Adrenal gland (tissue), 12 donors: Measurements from ENCODE around the gene ABLIM1. TPM values are rescaled to one million over a fixed set of nuclear protein-coding genes. Genes with fewer than 3 reads are reported as not detected.

Experiments used
- DNase-seq, 7 donors: peaks; one replicate each; pipeline ENCODE4 v3.0.0-alpha.2; 2019 to 2020
- H3K27ac ChIP-seq, 5 donors: fragments of 200-600 bp; sonication (generic) in 4 of 5; 1 replicate in 3 of 5; 2 replicates in 2 of 5; pipeline versions ENCODE4 v1.5.1 to v1.8.0; 2016 to 2020; ENCODE audit warnings: mild to moderate bottlenecking in 1 of 5
- H3K27me3 ChIP-seq: fragments of 200-600 bp; 2 replicates; pipeline ENCODE4 v1.8.0; 2021
- H3K36me3 ChIP-seq, 2 donors: fragments of 200-600 bp; replicated peaks in 1 of 2; 1 replicate in 1 of 2; 2 replicates in 1 of 2; pipeline versions ENCODE4 v1.5.1 to v1.8.0; 2018 to 2022
- H3K4me1 ChIP-seq, 2 donors: fragments of 200-600 bp; replicated peaks in 1 of 2; 1 replicate in 1 of 2; 2 replicates in 1 of 2; pipeline versions ENCODE4 v1.5.1 to v1.8.0; 2018 to 2021
- H3K4me3 ChIP-seq, 4 donors: fragments of 200-600 bp; sonication (generic) in 3 of 4; one replicate each; pipeline ENCODE4 v1.5.1; 2016 to 2018
- H3K9me3 ChIP-seq, 3 donors: fragments of 200-600 bp; sonication (generic) in 1 of 3; replicated peaks in 1 of 3; 1 replicate in 2 of 3; 2 replicates in 1 of 3; pipeline versions ENCODE4 v1.5.1 to v1.8.0; 2016 to 2021
- POLR2A ChIP-seq, 2 donors: fragments of 450-650 bp; IDR thresholded peaks; one replicate each; pipeline ENCODE4 v1.6.1; 2017; ENCODE audit warnings: antibody characterized with exemption in 2 of 2, mild to moderate bottlenecking in 2 of 2, moderate library complexity in 1 of 2
- WGBS, 4 donors: extraction: QIAGEN DNeasy Blood & Tissue Kit in 2 of 4; methylation state at CpG; one replicate each; pipeline versions ENCODE4 v1.1.5 to v1.1.7; 2013 to 2017; 5-methylcytosine and 5-hydroxymethylcytosine counted together
- intact Hi-C, 2 donors: fragments of 100-400 bp; cut with DNase I; formaldehyde crosslinking; loops; one replicate each; pipeline versions ENCODE4 v1.14.1 to v1.15.0; 2022 to 2023
- polyA plus RNA-seq, 3 donors: library from polyadenylated mRNA; stranded (reverse); fragments of 200-250 nt in 2 of 3; fragments of 350-450 nt in 1 of 3; fragmentation: Illumina TruSeq in 1 of 3; extraction: RNeasy Lipid Tissue Mini Kit (QIAGEN cat#74804) in 1 of 3; gene quantifications; one replicate each; pipeline ENCODE4 v1.2.3, GENCODE V29; 2013 to 2014
- total RNA-seq, 9 donors: library from RNA; depleted of rRNA in 4 of 9; stranded (reverse); fragments of >200 nt in 4 of 9; fragments of 120-200 nt in 1 of 9; fragmentation: NEBNext Ultra II Directional in 1 of 9; extraction: Animal tissue kit (Norgen Biotek cat#: 25700) in 1 of 9; gene quantifications; one replicate each; pipeline versions ENCODE4 v1.1.0 to v1.2.4, GENCODE V29; 2013 to 2023
- TF ChIP-seq, protein P1 (sequence below), 6 experiments: fragments of 450-650 bp in 4 of 6; fragments of 200-600 bp in 2 of 6; sonication (generic) in 1 of 6; IDR thresholded peaks; 1 replicate in 5 of 6; 2 replicates in 1 of 6; pipeline versions ENCODE4 v1.5.1 to v1.8.0; 2016 to 2021; ENCODE audit warnings: antibody characterized with exemption in 6 of 6, mild to moderate bottlenecking in 2 of 6, moderate library complexity in 1 of 6
- donor health status: healthy with polysubstance abuse.
- donor health status: Bipolar disorder and iron deficiency.
- donor health status: DM: yes; HTN: yes; CAD: no.
- donor health status: DM: no; HTN: no; CAD: no.
- donor health status: DM: no; HTN: no; CAD: no.
- donor health status: DM: yes; HTN: yes; CAD: no.

Gene ABLIM1
- total and polyA plus RNA-seq, 12 donors: 7.9 to 430 (median 185) TPM

GRCh38 chr10:114500643-114501042 lies 157.4 kb downstream of the ABLIM1 start:
- WGBS, 4 donors: 82 to 96% (median 88%) methylated on average over 2 of the region's 2 CpGs
- no peaks in the 10 kb centered on the region for H3K27me3 ChIP-seq
- no peak for DNase-seq
- H3K27ac ChIP-seq: no peak overlapping the region
- peaks cover 0 to 5% of the 10 kb centered on the region in 2 donors for H3K36me3 ChIP-seq
- H3K9me3 ChIP-seq: no peaks in the 10 kb centered on the region
- TF ChIP-seq, protein P1, sequence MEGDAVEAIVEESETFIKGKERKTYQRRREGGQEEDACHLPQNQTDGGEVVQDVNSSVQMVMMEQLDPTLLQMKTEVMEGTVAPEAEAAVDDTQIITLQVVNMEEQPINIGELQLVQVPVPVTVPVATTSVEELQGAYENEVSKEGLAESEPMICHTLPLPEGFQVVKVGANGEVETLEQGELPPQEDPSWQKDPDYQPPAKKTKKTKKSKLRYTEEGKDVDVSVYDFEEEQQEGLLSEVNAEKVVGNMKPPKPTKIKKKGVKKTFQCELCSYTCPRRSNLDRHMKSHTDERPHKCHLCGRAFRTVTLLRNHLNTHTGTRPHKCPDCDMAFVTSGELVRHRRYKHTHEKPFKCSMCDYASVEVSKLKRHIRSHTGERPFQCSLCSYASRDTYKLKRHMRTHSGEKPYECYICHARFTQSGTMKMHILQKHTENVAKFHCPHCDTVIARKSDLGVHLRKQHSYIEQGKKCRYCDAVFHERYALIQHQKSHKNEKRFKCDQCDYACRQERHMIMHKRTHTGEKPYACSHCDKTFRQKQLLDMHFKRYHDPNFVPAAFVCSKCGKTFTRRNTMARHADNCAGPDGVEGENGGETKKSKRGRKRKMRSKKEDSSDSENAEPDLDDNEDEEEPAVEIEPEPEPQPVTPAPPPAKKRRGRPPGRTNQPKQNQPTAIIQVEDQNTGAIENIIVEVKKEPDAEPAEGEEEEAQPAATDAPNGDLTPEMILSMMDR (IDR thresholded peaks at IDR 0.05): no peak
- no peak for TF ChIP-seq POLR2A (IDR thresholded peaks at IDR 0.05)
- intact Hi-C loops: no loop called here
- H3K4me1 ChIP-seq: peaks cover 12 to 15% of the 10 kb centered on the region in 2 donors
- H3K4me3 ChIP-seq: no peak overlapping the region

DNA sequence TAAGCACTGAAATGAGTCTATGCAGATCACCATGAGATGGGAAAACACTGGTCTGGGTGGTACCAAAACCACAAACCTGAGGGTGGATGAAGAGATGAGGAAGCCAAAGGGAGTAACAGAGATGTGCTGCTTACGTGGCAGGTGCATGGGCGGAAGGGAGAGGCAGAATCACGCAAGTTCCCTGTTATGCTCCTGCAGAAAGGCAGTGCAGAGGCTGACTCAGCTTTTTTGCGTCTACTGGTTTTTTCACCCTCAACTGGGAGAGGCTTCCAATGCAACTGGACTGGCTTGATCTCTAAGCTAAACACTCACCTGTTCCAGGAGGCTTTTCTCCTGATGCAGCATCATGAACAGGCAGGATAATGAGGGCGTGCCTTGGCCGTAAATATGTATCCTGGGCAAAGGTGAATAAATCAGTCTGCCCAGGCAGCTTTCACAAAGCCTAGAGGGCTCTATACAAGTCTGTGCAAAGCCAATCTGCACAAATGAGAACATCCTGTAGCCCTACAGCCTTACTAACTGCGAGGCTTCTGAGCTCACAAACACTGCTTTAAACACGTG lies 158.4 kb downstream of the ABLIM1 start:
- no peaks in the 10 kb centered on the region for H3K9me3 ChIP-seq
- H3K4me1 ChIP-seq: peaks cover 5% of the 10 kb centered on the region in 2 donors
- H3K4me3 ChIP-seq: no peak overlapping the region
- intact Hi-C loops: no loop called here
- DNase-seq: no peak
- peaks cover 0 to 14% of the 10 kb centered on the region in 2 donors for H3K36me3 ChIP-seq
- 75 to 87% (median 80%) methylated on average over 6 to 8 of the region's 8 CpGs for WGBS, 4 donors
- H3K27ac ChIP-seq: no peak overlapping the region
- TF ChIP-seq, protein P1 (IDR thresholded peaks at IDR 0.05): no peak
- TF ChIP-seq POLR2A (IDR thresholded peaks at IDR 0.05): no peak
- H3K27me3 ChIP-seq: no peaks in the 10 kb centered on the region

DNA sequence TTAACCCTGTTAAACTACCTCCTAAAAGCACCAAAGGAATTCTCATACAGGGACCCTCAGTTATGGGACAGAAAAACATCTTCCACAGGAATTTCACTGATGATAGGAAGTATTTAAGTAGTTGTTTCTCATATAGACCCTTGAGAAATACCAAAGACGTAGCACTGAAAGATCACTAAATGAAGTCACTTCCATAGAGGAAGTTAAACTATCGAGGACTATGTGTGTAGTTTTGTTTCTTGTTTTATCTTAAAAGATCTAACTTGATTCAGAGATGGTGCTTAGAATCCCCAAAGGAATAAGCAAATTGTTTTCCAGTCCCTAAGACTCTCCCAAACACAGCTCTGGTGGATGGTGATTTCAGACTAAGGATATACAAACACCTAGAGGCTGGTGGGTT lies 159.0 kb downstream of the ABLIM1 start:
- H3K4me3 ChIP-seq: no peak overlapping the region
- no peaks in the 10 kb centered on the region for H3K27me3 ChIP-seq
- no peak for DNase-seq
- WGBS, 4 donors: 52 to 94% (median 72%) methylated on average over 2 of the region's 2 CpGs
- no peaks in the 10 kb centered on the region for H3K9me3 ChIP-seq
- no peak overlapping the region for H3K27ac ChIP-seq
- intact Hi-C loops: no loop called here
- H3K4me1 ChIP-seq: no peaks in the 10 kb centered on the region
- no peak for TF ChIP-seq POLR2A (IDR thresholded peaks at IDR 0.05)
- TF ChIP-seq, protein P1 (IDR thresholded peaks at IDR 0.05): no peak
- peaks cover 0 to 15% of the 10 kb centered on the region in 2 donors for H3K36me3 ChIP-seq

DNA sequence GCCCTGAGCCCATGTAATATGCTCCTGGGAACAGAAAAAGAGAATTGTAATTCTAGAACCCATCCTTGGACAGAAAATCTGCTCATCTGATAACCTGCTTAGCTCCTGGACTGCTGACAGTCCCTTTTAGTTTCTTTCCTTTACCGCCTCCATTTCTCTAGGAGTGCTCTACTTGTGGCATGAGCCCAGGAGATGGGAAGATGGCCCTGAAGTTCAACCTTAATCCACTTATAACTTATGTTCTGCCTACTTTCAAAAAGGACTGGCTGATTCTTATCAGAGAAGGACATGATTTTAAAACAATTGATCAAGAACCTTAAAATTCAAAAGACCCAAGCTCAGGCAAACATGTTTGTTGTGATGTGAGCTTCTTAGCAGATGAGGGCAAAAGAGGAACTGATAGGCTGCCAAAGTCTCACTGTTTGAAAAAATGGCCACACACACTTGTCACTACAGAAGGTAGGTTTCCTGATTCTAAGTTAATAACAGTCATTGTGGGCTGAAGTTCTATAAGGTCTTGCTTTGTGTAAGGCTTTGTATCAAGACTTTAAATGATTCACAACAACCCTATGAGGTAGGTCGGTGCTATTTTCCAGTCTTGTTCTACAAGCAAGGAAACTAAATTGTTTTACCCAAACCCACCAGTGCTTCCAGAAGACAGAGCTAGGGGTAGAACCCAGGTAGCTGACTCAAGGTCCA lies 159.5 kb downstream of the ABLIM1 start:
- no peak for DNase-seq
- Histone ChIP-seq H3K9me3 (no peaks in the 10 kb centered on the region), H3K27ac (no peak overlapping the region), H3K4me1 (no peaks in the 10 kb centered on the region), H3K4me3 (no peak overlapping the region), H3K36me3 (peaks cover 0 to 15% of the 10 kb centered on the region in 2 donors), H3K27me3 (no peaks in the 10 kb centered on the region)
- 73 to 85% (median 82%) methylated on average over 2 of the region's 2 CpGs for WGBS, 4 donors
- TF ChIP-seq, protein P1 (IDR thresholded peaks at IDR 0.05): no peak
- TF ChIP-seq POLR2A (IDR thresholded peaks at IDR 0.05): no peak
- intact Hi-C loops: no loop called here
